NCI-H345 treated with DMSO at 0.1 percent for 48 hours (cell line): Measurements from ENCODE around the gene HSPA13.
"Not testable (repeated sequence)": the region's sequence is repeated elsewhere in the genome, so short reads cannot be mapped to it uniquely, and the experiment has no call there.

Experiments used
- DNase-seq: peaks from one replicate; lab custom pipeline; 2025; ENCODE audit not compliant: unreplicated experiment; lab: John Stamatoyannopoulos, UW

Gene HSPA13

GRCh38 chr21:14382835-14383595 lies at the start of gene HSPA13:
Gene HSPA13 (minus strand): TSS chr21:14383146. CDS start chr21:14383119, 27 bp downstream.
- peak; percentile 100 for DNase-seq

GRCh38 chr21:14418920-14419319 lies 36.0 kb upstream of the HSPA13 start:
- no peak for DNase-seq

DNA sequence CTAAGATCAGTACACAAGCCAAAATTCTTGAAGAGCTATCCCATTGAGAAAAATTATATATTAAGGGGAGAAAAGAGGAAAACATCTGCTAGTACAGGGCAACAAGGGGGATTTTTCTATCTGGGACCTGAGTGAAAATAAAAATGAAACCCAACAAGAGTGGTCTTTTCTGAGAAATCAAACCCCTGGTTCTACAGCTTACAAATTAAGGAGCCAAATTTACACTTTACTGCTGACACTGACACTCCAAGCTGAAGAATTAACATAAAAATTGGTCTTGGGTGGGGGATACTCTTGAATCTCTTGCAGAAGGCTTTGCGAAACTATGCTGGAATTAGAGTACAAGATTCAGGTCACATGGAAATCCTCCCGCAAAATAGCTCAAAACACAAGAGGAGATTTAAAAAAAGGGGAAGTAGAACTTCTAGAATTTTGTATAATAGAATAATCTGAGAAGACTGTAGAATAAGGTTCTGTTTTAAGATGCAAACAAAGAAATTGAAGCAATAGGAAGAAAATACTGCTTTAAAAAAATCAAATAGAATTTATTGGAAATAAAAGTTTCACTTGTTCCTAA lies 32.1 kb upstream of the HSPA13 start:
- no peak for DNase-seq

DNA sequence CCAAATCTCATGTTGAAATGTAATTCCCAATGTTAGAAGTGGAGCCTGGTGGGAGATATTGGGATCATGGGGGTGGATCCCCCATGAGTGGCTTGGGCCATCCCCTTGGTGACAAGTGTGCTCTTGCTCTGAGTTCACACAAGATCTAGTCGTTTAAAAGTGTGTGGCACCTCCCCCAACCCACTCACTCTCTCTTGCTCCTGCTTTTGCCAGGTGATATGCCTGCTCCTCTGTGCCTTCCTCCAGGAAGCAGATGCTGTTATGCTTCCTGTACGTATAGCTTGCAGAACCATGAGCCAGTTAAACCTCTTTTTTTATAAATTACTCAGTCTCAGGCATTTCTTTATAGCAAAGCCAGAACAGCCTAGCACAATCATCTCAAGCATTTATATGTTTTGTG lies 23.0 kb upstream of the HSPA13 start:
- DNase-seq: no peak

DNA sequence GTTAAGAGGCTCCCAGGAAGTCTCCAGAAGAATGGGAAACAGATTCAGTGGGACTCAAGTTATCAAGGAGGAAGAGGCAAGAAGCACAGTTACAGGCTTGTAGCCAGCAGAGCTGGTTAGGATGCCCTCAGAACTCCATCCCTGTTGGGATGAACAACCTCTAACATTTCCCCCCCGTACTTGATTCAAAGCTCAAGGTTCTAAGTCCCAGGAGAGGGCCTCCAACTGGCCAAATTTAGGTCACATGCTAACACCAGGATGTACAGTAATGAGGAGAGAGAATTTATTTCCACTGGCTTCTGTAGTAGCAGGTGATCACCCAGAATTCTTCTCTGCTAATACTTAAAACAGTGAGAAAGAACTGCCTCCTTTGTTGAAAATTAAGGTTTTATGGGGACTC lies 22.3 kb upstream of the HSPA13 start:
- DNase-seq: no peak

GRCh38 chr21:14403681-14404318 lies 20.9 kb upstream of the HSPA13 start:
- peak; percentile 29 for DNase-seq

DNA sequence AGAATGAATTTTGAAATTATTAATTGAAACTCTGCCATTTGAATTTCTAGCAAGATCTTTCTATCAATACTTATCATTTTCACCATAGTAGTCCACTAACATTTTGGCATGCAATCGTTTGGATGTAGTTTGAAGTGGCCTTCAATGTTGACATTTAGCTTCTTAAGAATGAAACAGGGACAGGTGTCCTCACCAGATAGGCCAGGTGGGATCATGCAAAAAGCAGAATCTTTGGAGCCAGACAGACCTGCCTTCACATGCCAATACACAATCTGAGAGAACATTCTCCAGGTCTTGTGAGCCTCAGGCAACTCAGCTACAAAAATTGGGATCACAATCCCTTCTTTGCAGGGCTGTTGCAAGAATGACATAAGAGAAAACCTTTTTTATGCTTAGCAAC lies 18.3 kb upstream of the HSPA13 start:
- no peak for DNase-seq

DNA sequence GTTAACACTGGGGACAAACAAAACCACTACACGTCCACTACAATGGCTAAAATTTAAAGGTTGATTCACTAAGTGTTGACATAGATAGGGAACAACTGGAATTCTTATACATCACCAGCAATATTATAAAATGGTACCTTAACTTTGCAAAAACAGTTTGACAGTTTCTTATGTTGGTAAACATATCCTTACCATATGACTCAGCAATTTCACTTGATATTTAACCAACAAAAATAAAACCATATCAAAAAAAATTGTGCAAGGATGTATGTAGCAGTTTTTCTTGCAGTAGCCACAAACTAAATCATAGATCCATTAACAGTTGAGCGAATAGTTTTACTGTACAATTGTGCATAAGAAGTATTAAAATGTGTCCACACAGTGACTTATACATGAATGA lies 5.3 kb upstream of the HSPA13 start:
- DNase-seq: no peak

DNA sequence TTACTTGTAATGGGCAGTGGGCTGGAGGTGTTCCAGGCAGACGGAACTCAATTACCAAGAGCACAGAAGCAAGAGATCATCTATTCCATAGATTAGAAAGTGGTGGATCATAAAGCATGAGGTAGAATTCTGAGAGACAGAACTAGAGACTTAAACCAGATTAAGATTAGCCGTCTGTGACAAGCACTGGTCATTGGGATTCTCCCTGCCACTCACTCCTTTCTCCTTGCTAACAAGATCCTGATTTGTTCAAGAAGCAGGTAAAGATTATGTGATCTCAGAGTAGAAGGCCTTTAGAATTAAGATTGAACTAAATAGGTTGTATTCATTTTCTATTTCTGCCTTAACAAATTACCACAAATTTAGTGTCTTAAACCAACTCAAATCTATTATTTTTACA lies 1.5 kb upstream of the HSPA13 start:
- no peak for DNase-seq

GRCh38 chr21:14383596-14384180 lies 742 bp upstream of the HSPA13 start:
- DNase-seq: no peak

GRCh38 chr21:14382486-14382834 lies 486 bp downstream of the HSPA13 start:
- no peak for DNase-seq

DNA sequence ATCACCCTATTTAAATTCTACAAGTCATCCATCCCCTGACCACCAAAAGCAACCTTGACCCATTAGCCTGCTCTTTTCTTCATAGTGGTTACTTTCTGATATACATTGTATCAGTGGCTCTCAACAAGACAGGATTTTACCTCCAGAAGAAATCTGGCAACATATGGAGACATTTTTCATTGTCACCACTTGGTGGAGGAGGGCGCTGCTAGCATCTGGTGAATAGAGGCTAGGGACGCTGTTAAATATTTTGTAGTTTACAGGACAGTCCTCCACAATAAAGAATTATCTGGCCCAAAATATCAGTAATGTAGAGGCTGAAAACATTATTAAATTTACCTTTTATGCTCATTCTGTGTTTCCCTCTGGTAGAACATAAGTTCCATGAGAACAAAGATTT lies 6.1 kb downstream of the HSPA13 start:
- no peak for DNase-seq

GRCh38 chr21:14366998-14367397 lies 15.9 kb downstream of the HSPA13 start:
- no peak for DNase-seq

GRCh38 chr21:14361958-14362357 lies 21.0 kb downstream of the HSPA13 start:
- no peak for DNase-seq

- no peak for DNase-seq
Measured at GRCh38 chr21:14358775-14359174, 24.2 kb downstream of the HSPA13 start.

DNA sequence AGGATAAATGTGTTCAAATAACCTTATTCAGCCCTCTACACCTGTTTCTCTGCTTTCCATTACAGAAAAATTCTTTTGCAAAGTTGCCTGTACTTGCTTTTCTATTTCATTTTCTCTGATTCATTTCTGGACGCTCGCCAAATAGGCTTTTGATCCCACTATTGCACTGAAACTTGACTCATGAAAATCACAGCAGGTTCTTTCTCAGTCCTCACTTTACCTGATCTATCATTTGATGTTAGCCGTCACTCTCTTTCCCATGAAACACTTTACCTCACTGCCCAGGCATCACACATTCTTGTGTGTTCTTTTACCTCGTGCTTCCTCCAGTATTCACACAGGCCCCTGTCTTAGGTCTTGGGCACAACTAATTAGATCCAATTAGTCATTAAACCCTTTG lies 26.2 kb downstream of the HSPA13 start:
- no peak for DNase-seq

- DNase-seq: no peak
Measured at GRCh38 chr21:14354515-14354914, 28.4 kb downstream of the HSPA13 start.

- no peak for DNase-seq
Measured at GRCh38 chr21:14353726-14354125, 29.2 kb downstream of the HSPA13 start.

DNA sequence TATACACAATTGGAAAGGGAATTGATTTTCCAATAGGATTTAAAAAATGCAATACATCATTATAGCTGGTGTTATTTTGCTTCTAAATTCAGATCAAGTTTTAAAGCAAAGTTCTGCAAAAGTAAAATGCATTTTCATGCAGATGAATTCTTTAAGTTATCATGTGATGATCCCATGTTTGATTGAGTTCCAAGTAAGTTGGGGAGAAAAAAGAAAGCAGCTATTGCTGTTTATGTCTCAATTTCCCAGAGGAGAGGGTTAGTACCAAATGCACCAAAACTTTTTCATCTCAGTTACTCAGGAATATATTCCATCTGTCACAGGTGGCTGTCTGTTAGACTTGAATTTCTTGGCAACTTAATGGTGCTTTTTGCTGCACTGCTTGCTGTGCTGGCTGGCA lies 29.7 kb downstream of the HSPA13 start:
- DNase-seq: no peak

- not testable (repeated sequence) for DNase-seq
Measured at GRCh38 chr21:14327346-14327745, 55.6 kb downstream of the HSPA13 start.

- DNase-seq: no peak
Measured at GRCh38 chr21:14325595-14325994, 57.4 kb downstream of the HSPA13 start.
